H1 (cell line): Measurements from ENCODE around the gene GAPDHS. TPM values are rescaled to one million over a fixed set of nuclear protein-coding genes. Genes with fewer than 3 reads are reported as not detected.

Source experiments
- CTCF ChIA-PET: fragments of 300-600 bp; sonication (Branson Sonifier 250); formaldehyde crosslinking; loops from one replicate; lab custom pipeline; 2021; ENCODE audit not compliant: partially characterized antibody; lab: Charles Lee
- POLR2A ChIA-PET: fragments of 300-600 bp; sonication (Branson Sonifier 250); formaldehyde crosslinking; loops from one replicate; lab custom pipeline; 2021; ENCODE audit warnings: inconsistent platforms; ENCODE audit not compliant: partially characterized antibody; lab: Charles Lee
- DNase-seq, 2 experiments: peaks; one replicate each; pipeline versions ENCODE4 v3.0.0 to v3.0.0-alpha.2; 2010 to 2022; ENCODE audit warnings: low spot score in 2 of 2, low read depth in 1 of 2, mixed read lengths in 1 of 2
- FAIRE-seq: peaks from 2 replicates; lab custom pipeline; 2011; peaks lifted over from hg19 to GRCh38; lab: Jason Lieb, UNC
- H2AFZ ChIP-seq: 2 replicates; pipeline ENCODE4 v1.8.1; 2012; ENCODE audit warnings: low read length, inconsistent platforms
- H2AK5ac ChIP-seq: 2 replicates; pipeline ENCODE4 v1.6.1; 2013; ENCODE audit warnings: low read depth, low read length
- H2BK120ac ChIP-seq: replicated peaks from 2 replicates; pipeline ENCODE3; 2013; ENCODE audit warnings: low read depth, low read length, inconsistent platforms
- H2BK12ac ChIP-seq: 2 replicates; pipeline ENCODE4 v1.6.1; 2013; ENCODE audit warnings: low read depth, low read length
- H2BK15ac ChIP-seq: 2 replicates; pipeline ENCODE4 v1.6.1; 2013; ENCODE audit warnings: low read length
- H2BK20ac ChIP-seq: 2 replicates; pipeline ENCODE4 v1.6.1; 2013; ENCODE audit warnings: low read length
- H2BK5ac ChIP-seq: 2 replicates; pipeline ENCODE4 v1.6.1; 2013; ENCODE audit warnings: low read depth, low read length
- H3K14ac ChIP-seq: 2 replicates; pipeline ENCODE4 v1.6.1; 2013; ENCODE audit warnings: inconsistent platforms; ENCODE audit not compliant: insufficient read length
- H3K18ac ChIP-seq: 2 replicates; pipeline ENCODE4 v1.6.1; 2013; ENCODE audit warnings: low read length; ENCODE audit errors: extremely low read depth
- H3K23ac ChIP-seq: 2 replicates; pipeline ENCODE4 v1.6.1; 2013; ENCODE audit warnings: inconsistent platforms; ENCODE audit not compliant: insufficient read length
- H3K23me2 ChIP-seq: 2 replicates; pipeline ENCODE4 v1.6.1; 2013; ENCODE audit warnings: low read depth, low read length
- H3K27ac ChIP-seq: 2 replicates; pipeline ENCODE4 v1.6.1; 2011; ENCODE audit warnings: low read depth, low read length, inconsistent platforms
- H3K27me3 ChIP-seq, 4 experiments: replicated peaks in 1 of 4; 1 replicate in 1 of 4; 2 replicates in 3 of 4; pipeline versions ENCODE4 v1.6.1 to v1.8.1; 2011 to 2013; ENCODE audit warnings: low read length in 3 of 4, mild to moderate bottlenecking in 3 of 4, inconsistent platforms in 2 of 4, mixed read lengths in 2 of 4, moderate library complexity in 1 of 4; ENCODE audit not compliant: control insufficient read depth in 3 of 4, insufficient read depth in 3 of 4; ENCODE audit errors: extremely low read depth in 1 of 4
- H3K36me3 ChIP-seq, 4 experiments: 2 replicates each; pipeline versions ENCODE4 v1.6.1 to v1.8.1; 2011 to 2013; ENCODE audit warnings: mild to moderate bottlenecking in 4 of 4, low read length in 3 of 4, moderate library complexity in 2 of 4, control low read depth in 1 of 4, inconsistent platforms in 1 of 4; ENCODE audit not compliant: insufficient read depth in 4 of 4, control insufficient read depth in 2 of 4
- H3K4ac ChIP-seq: replicated peaks from 2 replicates; pipeline ENCODE3; 2013; ENCODE audit warnings: low read length, low read depth, mixed read lengths, inconsistent platforms; ENCODE audit not compliant: insufficient read length
- H3K4me1 ChIP-seq, 4 experiments: replicated peaks in 1 of 4; 1 replicate in 1 of 4; 2 replicates in 3 of 4; pipeline versions ENCODE4 v1.6.1 to v1.8.1; 2011 to 2013; ENCODE audit warnings: low read length in 3 of 4, inconsistent platforms in 2 of 4, mixed read lengths in 1 of 4; ENCODE audit not compliant: insufficient read depth in 4 of 4, control insufficient read depth in 3 of 4
- H3K4me2 ChIP-seq, 2 experiments: 2 replicates each; pipeline versions ENCODE4 v1.6.1 to v1.8.1; 2011 to 2013; ENCODE audit warnings: low read depth in 2 of 2, low read length in 2 of 2, control low read depth in 1 of 2, inconsistent platforms in 1 of 2, mild to moderate bottlenecking in 1 of 2; ENCODE audit not compliant: insufficient read depth in 1 of 2
- H3K4me3 ChIP-seq, 4 experiments: fragments of 200-600, 300-600 bp in 1 of 4; sonication (generic), shearing (Covaris generic), sonication (Bioruptor Twin) in 1 of 4; 2 replicates each; pipeline versions ENCODE4 v1.5.1 to v1.8.1; 2011 to 2016; ENCODE audit warnings: low read length in 4 of 4, low read depth in 3 of 4, control low read depth in 2 of 4, inconsistent platforms in 2 of 4, mild to moderate bottlenecking in 2 of 4, mixed read lengths in 1 of 4, moderate library complexity in 1 of 4; ENCODE audit not compliant: insufficient read depth in 2 of 4; ENCODE audit errors: extremely low read depth in 1 of 4
- H3K56ac ChIP-seq: replicated peaks from 2 replicates; pipeline ENCODE3; 2013; ENCODE audit warnings: low read depth, mild to moderate bottlenecking, mixed read lengths, low read length, inconsistent platforms; ENCODE audit not compliant: insufficient read length
- H3K79me1 ChIP-seq: 2 replicates; pipeline ENCODE4 v1.6.1; 2013; ENCODE audit warnings: low read depth, low read length, control low read depth
- H3K79me2 ChIP-seq, 2 experiments: 2 replicates each; pipeline versions ENCODE4 v1.6.1 to v1.8.1; 2012 to 2013; ENCODE audit warnings: low read length in 2 of 2, mild to moderate bottlenecking in 2 of 2, inconsistent platforms in 1 of 2; ENCODE audit not compliant: insufficient read depth in 2 of 2, control insufficient read depth in 1 of 2
- H3K9ac ChIP-seq, 4 experiments: replicated peaks in 1 of 4; 1 replicate in 1 of 4; 2 replicates in 3 of 4; pipeline versions ENCODE4 v1.6.1 to v1.8.1; 2011 to 2013; ENCODE audit warnings: low read depth in 3 of 4, low read length in 3 of 4, control low read depth in 2 of 4, mild to moderate bottlenecking in 2 of 4, moderate library complexity in 2 of 4, inconsistent platforms in 1 of 4; ENCODE audit errors: extremely low read depth in 1 of 4
- H3K9me3 ChIP-seq, 2 experiments: 2 replicates each; pipeline versions ENCODE4 v1.6.1 to v1.8.1; 2012 to 2013; ENCODE audit warnings: mild to moderate bottlenecking in 2 of 2, moderate library complexity in 2 of 2, control low read depth in 1 of 2, inconsistent platforms in 1 of 2, low read depth in 1 of 2, low read length in 1 of 2, mixed read lengths in 1 of 2; ENCODE audit not compliant: insufficient read depth in 2 of 2
- H4K20me1 ChIP-seq, 2 experiments: replicated peaks in 1 of 2; 2 replicates each; pipeline versions ENCODE3 to v1.8.1; 2011 to 2013; ENCODE audit warnings: inconsistent platforms in 2 of 2, low read length in 2 of 2, mild to moderate bottlenecking in 1 of 2; ENCODE audit not compliant: insufficient read depth in 2 of 2, control insufficient read depth in 1 of 2
- H4K5ac ChIP-seq: 2 replicates; pipeline ENCODE4 v1.6.1; 2013; ENCODE audit warnings: low read length, low read depth, mixed read lengths, inconsistent platforms; ENCODE audit not compliant: insufficient read length
- H4K8ac ChIP-seq: 2 replicates; pipeline ENCODE4 v1.8.0; 2013; ENCODE audit warnings: mild to moderate bottlenecking, moderate library complexity, low read length, inconsistent platforms; ENCODE audit not compliant: insufficient read depth; ENCODE audit errors: extremely low read depth
- H4K91ac ChIP-seq: replicated peaks from 2 replicates; pipeline ENCODE3; 2013; ENCODE audit warnings: low read length, mixed read lengths, inconsistent platforms; ENCODE audit not compliant: insufficient read length
- HDAC2 ChIP-seq, 2 experiments: fragments of 300-600 bp in 1 of 2; sonication (generic) in 1 of 2; IDR thresholded peaks; 2 replicates each; pipeline ENCODE4 v1.6.1; 2011 to 2012; ENCODE audit warnings: low read depth in 2 of 2, low read length in 2 of 2, mild to moderate bottlenecking in 2 of 2, moderate library complexity in 2 of 2, borderline replicate concordance in 1 of 2, inconsistent platforms in 1 of 2
- JUN ChIP-seq: IDR thresholded peaks from 2 replicates; pipeline ENCODE4 v1.6.1; 2011; ENCODE audit warnings: low read depth, mild to moderate bottlenecking, improper control_type of control experiment, low read length
- JUND ChIP-seq: IDR thresholded peaks from 2 replicates; pipeline ENCODE4 v1.6.1; 2011; ENCODE audit warnings: mild to moderate bottlenecking, improper control_type of control experiment, low read length
- KDM5A ChIP-seq: fragments of 200-600 bp; IDR thresholded peaks from 2 replicates; pipeline ENCODE4 v1.7.1; 2012; ENCODE audit warnings: mild to moderate bottlenecking, low read length, inconsistent platforms, mixed read lengths
- NRF1 ChIP-seq: IDR thresholded peaks from 2 replicates; pipeline ENCODE4 v1.6.1; 2011; ENCODE audit warnings: mild to moderate bottlenecking, low read depth, low read length, improper control_type of control experiment
- POLR2AphosphoS5 ChIP-seq: IDR thresholded peaks from 2 replicates; pipeline ENCODE4 v1.6.1; 2011; ENCODE audit warnings: low read depth, low read length
- RXRA ChIP-seq: IDR thresholded peaks from 2 replicates; pipeline ENCODE4 v1.6.1; 2011; ENCODE audit warnings: low read depth, mild to moderate bottlenecking, low read length, moderate library complexity; ENCODE audit not compliant: insufficient read depth
- SP4 ChIP-seq: IDR thresholded peaks from 2 replicates; pipeline ENCODE4 v1.6.1; 2012; ENCODE audit warnings: low read length, inconsistent platforms
- SRF ChIP-seq: IDR thresholded peaks from 2 replicates; pipeline ENCODE4 v1.6.1; 2011; ENCODE audit warnings: mild to moderate bottlenecking, low read depth, low read length, moderate library complexity
- SUZ12 ChIP-seq: fragments of 200-600 bp; sonication (generic); IDR thresholded peaks from 2 replicates; pipeline ENCODE4 v1.6.1; 2012; ENCODE audit warnings: mild to moderate bottlenecking, inconsistent platforms, low read length, moderate library complexity, mixed read lengths
- WGBS, 2 experiments: shearing (Covaris generic) in 1 of 2; methylation state at CpG; one replicate each; pipeline versions ENCODE4 v1.1.6 to v1.1.7; 2013 to 2015; ENCODE audit warnings: low lambda C conversion rate in 2 of 2, mixed read lengths in 2 of 2, inconsistent platforms in 1 of 2, low coverage in 1 of 2, missing lambda C conversion rate in 1 of 2; ENCODE audit not compliant: insufficient replicate concordance in 2 of 2, insufficient coverage in 1 of 2, insufficient read length in 1 of 2; ENCODE audit errors: extremely low coverage in 1 of 2, missing lambda C conversion rate in 1 of 2; 5-methylcytosine and 5-hydroxymethylcytosine counted together
- polyA plus RNA-seq, 7 experiments: library from polyadenylated mRNA; depleted of rRNA in 3 of 7; stranded (reverse) in 5 of 7; unstranded in 2 of 7; fragments of >200 nt in 5 of 7; fragments of 200-250 nt in 2 of 7; gene quantifications; 1 replicate in 5 of 7; 2 replicates in 1 of 7; 4 replicates in 1 of 7; pipeline versions ENCODE4 v1.2.1 to v1.2.3, GENCODE V29; 2011 to 2013; ENCODE audit warnings: missing spikeins in 2 of 7, mixed read lengths in 2 of 7
- total RNA-seq: library from RNA; stranded (reverse); fragmentation: NEBNext Ultra II Directional; extraction: Animal tissue kit (Norgen Biotek cat#: 25700); gene quantifications from 2 replicates; pipeline ENCODE4 v1.2.1, GENCODE V29; 2021
- TF ChIP-seq, protein P1 (sequence below): IDR thresholded peaks from 2 replicates; pipeline ENCODE4 v1.6.1; 2012; ENCODE audit warnings: low read length, inconsistent platforms

The GAPDHS gene
- total and polyA plus RNA-seq, 2 of the 8 experiments (the other 6 are each of a cell fraction or from before 2014, with no cell fraction given) = 0.26 TPM; not detected in 1

DNA sequence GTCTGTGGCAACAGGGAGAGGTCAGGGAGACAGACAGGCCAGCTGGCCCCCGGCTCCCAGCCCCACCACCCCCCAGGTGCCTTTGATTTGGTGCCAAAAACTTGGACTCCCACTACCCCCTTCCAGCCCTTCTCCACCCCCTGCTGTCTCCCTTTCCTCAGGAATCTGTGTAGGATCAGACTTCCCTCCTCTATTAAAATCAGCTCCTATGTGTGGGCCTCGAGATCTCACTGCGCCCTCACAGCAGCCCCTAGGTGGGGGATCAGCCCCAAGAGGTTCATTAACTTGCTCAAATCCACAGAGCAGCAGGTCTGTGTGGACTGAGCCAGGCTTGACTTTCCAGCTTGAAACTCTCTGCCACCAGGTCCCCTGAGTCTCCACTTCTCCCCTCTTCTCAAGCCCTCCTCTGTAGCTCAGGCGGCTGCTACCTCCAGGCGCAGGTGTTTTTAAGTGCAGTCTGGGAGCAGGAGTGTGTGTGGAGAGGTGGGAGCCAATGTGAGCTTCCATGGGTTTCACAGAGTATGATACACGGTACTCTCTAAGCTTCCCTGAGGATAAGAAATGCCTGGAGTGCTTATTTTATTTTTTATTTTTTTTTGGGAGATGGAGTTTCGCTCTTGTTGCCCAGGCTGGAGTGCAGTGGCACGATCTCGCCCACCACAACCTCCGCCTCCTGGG, 1.7 kb downstream of the GAPDHS start:
- no peak overlapping the region for H3K4me3 ChIP-seq
- peaks cover 4% of the 10 kb centered on the region; the same call in 1 of the 2 replicates for H3K23me2 ChIP-seq
- DNase-seq = no peak
- no peak overlapping the region for H2BK20ac ChIP-seq
- no peak overlapping the region for H2BK120ac ChIP-seq
- FAIRE-seq = no peak
- H3K4me2 ChIP-seq = 0 out of 4 replicates have a peak overlapping the region, but pooled peaks of 1 of the 2 experiments have one; percentile 62
- peaks cover under 1 to 5% of the 10 kb centered on the region in 2 experiments for H4K20me1 ChIP-seq
- ChIA-PET POLR2A (interaction anchor here (0.8 to 4.2 kb wide), 7 partner anchors 9 to 26 kb away, joined by 3 to 19 read pairs (median 5); no protein-coding TSS in a partner anchor), CTCF (interaction anchor here (0.6 to 2.1 kb wide), 11 partner anchors 14 to 766 kb away, joined by 3 to 9 read pairs (median 4); partner anchors contain the start of gene DMKN)
- H3K79me1 ChIP-seq = no peaks in the 10 kb centered on the region; the same call in 1 of the 2 replicates
- H3K14ac ChIP-seq = no peak overlapping the region
- no peaks in the 10 kb centered on the region for H3K79me2 ChIP-seq
- no peak overlapping the region for H2BK15ac ChIP-seq
- H3K18ac ChIP-seq = no peak overlapping the region
- H3K56ac ChIP-seq = no peak overlapping the region
- no peak overlapping the region for H3K9ac ChIP-seq
- no peak overlapping the region for H3K23ac ChIP-seq
- no peak overlapping the region for H2BK12ac ChIP-seq
- H4K5ac ChIP-seq = no peak overlapping the region
- no peak overlapping the region for H2BK5ac ChIP-seq
- WGBS, 2 experiments = 83% methylated on average over 10 of the region's 10 CpGs; no CpG with 5 or more reads in 1 of the 2 experiments
- no peak overlapping the region for H2AK5ac ChIP-seq
- H3K4ac ChIP-seq = no peak overlapping the region
- H4K8ac ChIP-seq = no peak overlapping the region
- peaks cover 0 to 17% (median 13%) of the 10 kb centered on the region in 4 experiments; a peak in 6 of 7 replicates for H3K27me3 ChIP-seq
- H3K4me1 ChIP-seq = peaks cover 0 to 18% (median 9%) of the 10 kb centered on the region in 4 experiments; a peak in 5 of 7 replicates
- no peaks in the 10 kb centered on the region for H3K9me3 ChIP-seq
- no peak overlapping the region for H3K27ac ChIP-seq
- H4K91ac ChIP-seq = no peak overlapping the region
- H3K36me3 ChIP-seq = no peaks in the 10 kb centered on the region
- H2AFZ ChIP-seq = no peak overlapping the region
- TF ChIP-seq RXRA (no peak), JUND (no peak), SP4 (no peak), SRF (no peak), KDM5A (no peak), SUZ12 (no peak), HDAC2 (IDR thresholded peaks at IDR 0.05; ENCODE audit: borderline replicate concordance in 1 of 2, low read depth in 2 of 2, low read length in 2 of 2) (no peak), NRF1 (no peak), POLR2AphosphoS5 (no peak), JUN (no peak)
- TF ChIP-seq, protein P1, sequence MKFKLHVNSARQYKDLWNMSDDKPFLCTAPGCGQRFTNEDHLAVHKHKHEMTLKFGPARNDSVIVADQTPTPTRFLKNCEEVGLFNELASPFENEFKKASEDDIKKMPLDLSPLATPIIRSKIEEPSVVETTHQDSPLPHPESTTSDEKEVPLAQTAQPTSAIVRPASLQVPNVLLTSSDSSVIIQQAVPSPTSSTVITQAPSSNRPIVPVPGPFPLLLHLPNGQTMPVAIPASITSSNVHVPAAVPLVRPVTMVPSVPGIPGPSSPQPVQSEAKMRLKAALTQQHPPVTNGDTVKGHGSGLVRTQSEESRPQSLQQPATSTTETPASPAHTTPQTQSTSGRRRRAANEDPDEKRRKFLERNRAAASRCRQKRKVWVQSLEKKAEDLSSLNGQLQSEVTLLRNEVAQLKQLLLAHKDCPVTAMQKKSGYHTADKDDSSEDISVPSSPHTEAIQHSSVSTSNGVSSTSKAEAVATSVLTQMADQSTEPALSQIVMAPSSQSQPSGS = no peak
